Transverse colon (tissue), 4 donors: ENCODE data around the gene STARD9. TPM values are rescaled to one million over a fixed set of nuclear protein-coding genes. Genes with fewer than 3 reads are reported as not detected.
A peak's percentile ranks its signal among the peaks of the same experiment; 100 is the strongest.

Experiments used
- DNase-seq: peaks from one replicate; pipeline ENCODE4 v3.0.0-alpha.2; 2019
- H3K27ac ChIP-seq, 4 donors: fragments of 200-600 bp; sonication (generic); 2 replicates each; pipeline ENCODE4 v1.5.1; 2016 to 2018; ENCODE audit warnings: inconsistent platforms in 4 of 4
- H3K27me3 ChIP-seq: fragments of 200-600 bp; sonication (generic); 2 replicates; pipeline ENCODE4 v1.5.1; 2017; ENCODE audit warnings: inconsistent platforms
- H3K36me3 ChIP-seq, 4 donors: fragments of 200-600 bp; sonication (generic); 2 replicates each; pipeline ENCODE4 v1.5.1; 2017 to 2019; ENCODE audit warnings: inconsistent platforms in 4 of 4
- H3K4me1 ChIP-seq, 4 donors: fragments of 200-600 bp; sonication (generic); 2 replicates each; pipeline ENCODE4 v1.5.1; 2017 to 2020; ENCODE audit warnings: inconsistent platforms in 4 of 4
- H3K4me3 ChIP-seq, 4 donors: fragments of 200-600 bp; sonication (generic); 1 replicate in 1 of 4; 2 replicates in 3 of 4; pipeline versions ENCODE4 v1.5.1 to v1.6.1; 2017 to 2019; ENCODE audit warnings: inconsistent platforms in 4 of 4
- H3K9me3 ChIP-seq, 2 donors: fragments of 200-600 bp; sonication (generic); 2 replicates each; pipeline ENCODE4 v1.5.1; 2017 to 2019; ENCODE audit warnings: inconsistent platforms in 2 of 2
- EP300 ChIP-seq: sonication (generic); formaldehyde crosslinking; IDR thresholded peaks from one replicate; pipeline ENCODE4 v1.6.1; 2017; ENCODE audit warnings: antibody characterized with exemption, low read depth
- POLR2A ChIP-seq: fragments of 450-650 bp; IDR thresholded peaks from one replicate; pipeline ENCODE4 v1.6.1; 2016; ENCODE audit warnings: antibody characterized with exemption, mild to moderate bottlenecking, moderate library complexity
- POLR2AphosphoS5 ChIP-seq, 3 donors: sonication (generic); formaldehyde crosslinking; IDR thresholded peaks; one replicate each; pipeline ENCODE4 v1.6.1; 2016; ENCODE audit warnings: antibody characterized with exemption in 3 of 3
- WGBS, 2 donors: methylation state at CpG; one replicate each; pipeline ENCODE4 v1.1.5; 2018; ENCODE audit warnings: low coverage in 1 of 2; 5-methylcytosine and 5-hydroxymethylcytosine counted together
- in situ Hi-C, 4 donors: fragments of 200-750 bp; cut with MboI; loops; one replicate each; pipeline versions ENCODE4 v1.15.0 to v1.15.1; 2017; ENCODE audit warnings: low sequenced_read_pairs in 3 of 4, low pct_ligation_motif_present in 1 of 4, low pct_unique_long_range_greater_than_20kb in 1 of 4
- intact Hi-C: fragments of 100-400 bp; cut with DNase I; formaldehyde crosslinking; loops from one replicate; pipeline ENCODE4 v1.15.1; 2023; ENCODE audit warnings: low total_unique reads
- total RNA-seq, 4 donors: library from RNA; depleted of rRNA; stranded (reverse); fragments of >200 nt; gene quantifications; one replicate each; pipeline ENCODE4 v1.1.0, GENCODE V29; 2016
- TF ChIP-seq, protein P1 (sequence below), 5 experiments: fragments of 200-600 bp in 3 of 5; fragments of 450-650 bp in 2 of 5; sonication (generic) in 3 of 5; IDR thresholded peaks; 1 replicate in 2 of 5; 2 replicates in 3 of 5; pipeline ENCODE4 v1.5.1; 2016 to 2017; ENCODE audit warnings: antibody characterized with exemption in 5 of 5, inconsistent platforms in 3 of 5, mild to moderate bottlenecking in 2 of 5, moderate library complexity in 1 of 5

The STARD9 gene
- total RNA-seq, 4 donors from 2014 or later: 11.1 to 52.5 (median 22.4) TPM

- no peak for DNase-seq
- WGBS, 2 donors: 87 to 98% methylated on average over 4 to 6 of the region's 6 CpGs
- Histone ChIP-seq H3K36me3 (peaks cover 0 to 24% (median 8%) of the 10 kb centered on the region in 4 donors), H3K9me3 (no peaks in the 10 kb centered on the region), H3K4me3 (no peak overlapping the region), H3K27ac (no peak overlapping the region), H3K4me1 (peaks cover 0 to 18% (median 16%) of the 10 kb centered on the region in 4 donors), H3K27me3 (no peaks in the 10 kb centered on the region)
- TF ChIP-seq, protein P1, sequence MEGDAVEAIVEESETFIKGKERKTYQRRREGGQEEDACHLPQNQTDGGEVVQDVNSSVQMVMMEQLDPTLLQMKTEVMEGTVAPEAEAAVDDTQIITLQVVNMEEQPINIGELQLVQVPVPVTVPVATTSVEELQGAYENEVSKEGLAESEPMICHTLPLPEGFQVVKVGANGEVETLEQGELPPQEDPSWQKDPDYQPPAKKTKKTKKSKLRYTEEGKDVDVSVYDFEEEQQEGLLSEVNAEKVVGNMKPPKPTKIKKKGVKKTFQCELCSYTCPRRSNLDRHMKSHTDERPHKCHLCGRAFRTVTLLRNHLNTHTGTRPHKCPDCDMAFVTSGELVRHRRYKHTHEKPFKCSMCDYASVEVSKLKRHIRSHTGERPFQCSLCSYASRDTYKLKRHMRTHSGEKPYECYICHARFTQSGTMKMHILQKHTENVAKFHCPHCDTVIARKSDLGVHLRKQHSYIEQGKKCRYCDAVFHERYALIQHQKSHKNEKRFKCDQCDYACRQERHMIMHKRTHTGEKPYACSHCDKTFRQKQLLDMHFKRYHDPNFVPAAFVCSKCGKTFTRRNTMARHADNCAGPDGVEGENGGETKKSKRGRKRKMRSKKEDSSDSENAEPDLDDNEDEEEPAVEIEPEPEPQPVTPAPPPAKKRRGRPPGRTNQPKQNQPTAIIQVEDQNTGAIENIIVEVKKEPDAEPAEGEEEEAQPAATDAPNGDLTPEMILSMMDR (IDR thresholded peaks at IDR 0.05): no peak
- TF ChIP-seq POLR2A (no peak), POLR2AphosphoS5 (IDR thresholded peaks at IDR 0.05) (no peak), EP300 (no peak)
- intact Hi-C loops: no loop called here
- in situ Hi-C loops: loop anchor here in 3 of 4 donors (10.0 to 25.0 kb wide), 2 partner anchors 178 to 191 kb away; partner anchors contain the start of gene TTBK2 (in 3 of the 3)
Measured at GRCh38 chr15:42734076-42734672, 158.8 kb downstream of the STARD9 start.

DNA sequence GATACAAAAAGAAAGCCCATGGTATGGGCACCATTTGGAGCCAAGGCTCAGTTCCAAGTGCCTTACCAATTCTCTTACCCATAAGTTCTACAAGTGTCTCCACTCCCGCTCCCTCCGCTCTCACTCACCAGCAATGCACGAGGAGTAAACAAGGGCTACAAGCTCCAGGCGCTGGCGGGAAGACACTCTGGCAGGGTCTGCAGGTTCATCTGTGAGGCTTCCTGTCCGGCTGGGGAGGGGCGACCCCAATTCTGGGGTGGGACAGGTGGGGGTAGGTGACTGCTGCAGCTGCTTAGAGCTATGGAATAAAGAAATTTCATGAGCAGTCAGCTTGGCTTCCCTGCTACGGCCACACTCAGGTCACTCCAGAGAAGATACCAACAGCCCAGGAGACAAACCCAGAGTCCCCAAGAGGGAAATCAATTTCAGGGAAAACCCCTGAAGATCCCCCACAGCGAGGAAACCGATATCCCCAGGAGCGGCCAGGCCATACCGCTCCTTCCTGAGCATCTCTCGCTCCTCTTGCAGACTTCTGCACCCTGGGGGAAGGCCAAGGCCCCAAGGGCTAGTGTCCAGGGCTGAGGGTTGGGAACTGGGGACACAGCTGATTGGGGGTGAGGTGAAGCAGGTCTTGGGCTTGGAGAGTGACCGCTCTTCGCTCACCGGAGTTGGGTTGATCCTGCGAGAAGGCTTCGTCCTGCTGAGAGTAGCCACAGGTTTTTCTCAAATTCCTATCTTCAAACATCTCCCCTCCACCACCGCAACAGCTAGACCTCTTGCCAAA, 160.2 kb downstream of the STARD9 start:
- peak overlapping the region; percentile 43 to 91 (median 85) for H3K4me3 ChIP-seq
- no peak for DNase-seq
- H3K27me3 ChIP-seq: no peaks in the 10 kb centered on the region
- no peaks in the 10 kb centered on the region for H3K9me3 ChIP-seq
- H3K27ac ChIP-seq: peak overlapping the region in 1 of 4 donors; percentile 91
- WGBS, 2 donors: 84 to 88% methylated on average over 5 to 19 of the region's 19 CpGs
- H3K36me3 ChIP-seq: peaks cover 0 to 13% (median 2%) of the 10 kb centered on the region in 4 donors
- TF ChIP-seq, protein P1 (IDR thresholded peaks at IDR 0.05): no peak
- TF ChIP-seq EP300 (no peak), POLR2A (no peak), POLR2AphosphoS5 (IDR thresholded peaks at IDR 0.05) (no peak)
- H3K4me1 ChIP-seq: peaks cover 0 to 18% (median 16%) of the 10 kb centered on the region in 4 donors
- in situ Hi-C loops (loop anchor here in 3 of 4 donors (10.0 to 25.0 kb wide), 2 partner anchors 177 to 189 kb away; partner anchors contain the start of gene TTBK2 (in 3 of the 3)), intact Hi-C loops (no loop called here)

DNA sequence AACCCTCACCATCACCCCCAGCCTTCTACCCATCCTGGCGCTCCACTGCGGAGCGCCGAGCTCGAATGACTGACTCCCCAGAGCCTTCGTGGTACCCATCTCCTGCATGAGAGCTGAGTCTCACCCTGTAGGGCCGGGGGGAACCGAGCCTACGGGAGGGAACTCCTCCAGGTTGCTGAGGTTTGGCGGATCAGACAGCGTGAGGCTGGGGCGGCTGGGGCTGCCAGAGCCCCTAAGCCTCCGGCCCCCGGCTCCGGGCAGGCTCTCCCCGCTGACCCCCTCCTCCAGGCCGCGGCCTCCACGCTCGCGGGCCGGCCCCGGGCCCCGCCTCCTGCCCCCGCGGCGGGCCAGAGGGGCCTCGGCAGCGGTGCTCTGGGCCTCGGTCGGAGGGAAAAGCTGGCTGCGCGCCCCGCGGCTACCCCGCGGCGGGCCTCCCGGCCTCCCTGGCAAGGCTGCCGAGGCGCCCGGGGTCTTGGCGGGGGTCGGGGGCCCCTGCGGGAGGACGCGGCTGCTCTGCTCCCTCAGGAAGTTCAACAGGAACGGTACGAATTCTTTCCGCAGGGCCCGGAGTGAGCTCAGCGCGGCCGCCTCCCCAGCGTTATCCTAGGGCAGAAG, 160.9 kb downstream of the STARD9 start:
- 4% methylated on average over 16 of the region's 55 CpGs; no CpG with 5 or more reads in 1 of the 2 donors for WGBS, 2 donors
- Histone ChIP-seq H3K4me3 (peak overlapping the region; percentile 43 to 91 (median 85)), H3K9me3 (no peaks in the 10 kb centered on the region), H3K36me3 (peaks cover 0 to 6% (median 2%) of the 10 kb centered on the region in 4 donors), H3K27ac (peak overlapping the region; percentile 91 to 95 (median 92)), H3K27me3 (no peaks in the 10 kb centered on the region), H3K4me1 (peaks cover 0 to 18% (median 16%) of the 10 kb centered on the region in 4 donors)
- no peak for DNase-seq
- intact Hi-C loops: no loop called here
- TF ChIP-seq POLR2AphosphoS5 (IDR thresholded peaks at IDR 0.05) (no peak), EP300 (no peak), POLR2A (no peak)
- TF ChIP-seq, protein P1 (IDR thresholded peaks at IDR 0.05): no peak
- in situ Hi-C loops: loop anchor here in 3 of 4 donors (10.0 to 25.0 kb wide), 2 partner anchors 176 to 189 kb away; partner anchors contain the start of gene TTBK2 (in 3 of the 3)
